HepG2 (cell line): Measurements from ENCODE around the gene SYMPK. TPM values are rescaled to one million over a fixed set of nuclear protein-coding genes. Genes with fewer than 3 reads are reported as not detected.

Experiments
- AGO2 ChIP-seq: fragments of 200-400 bp; formaldehyde crosslinking; optimal IDR thresholded peaks from 2 replicates; pipeline ENCODE3; 2017; ENCODE audit warnings: mild to moderate bottlenecking, low read depth, low read length, moderate library complexity
- CCDC6 ChIP-seq: sonication (generic); formaldehyde crosslinking; IDR thresholded peaks from 2 replicates; pipeline ENCODE4 v1.8.1; 2022; ENCODE audit warnings: mild to moderate bottlenecking, missing genetic modification reagents, moderate library complexity
- ETV6 ChIP-seq: sonication (generic); formaldehyde crosslinking; conservative IDR thresholded peaks from 2 replicates; pipeline ENCODE4 v1.4.0; 2020; ENCODE audit warnings: missing genetic modification reagents
- HES4 ChIP-seq: sonication (generic); formaldehyde crosslinking; IDR thresholded peaks from 2 replicates; pipeline ENCODE4 v1.9.0; 2021; ENCODE audit warnings: mild to moderate bottlenecking, missing genetic modification reagents, borderline replicate concordance
- KDM2A ChIP-seq: sonication (generic); formaldehyde crosslinking; IDR thresholded peaks from 2 replicates; pipeline ENCODE4 v1.4.0; 2020; ENCODE audit warnings: low read depth, missing genetic modification reagents, borderline replicate concordance
- KMT2B ChIP-seq: IDR thresholded peaks from 2 replicates; pipeline ENCODE4 v1.6.1; 2016; ENCODE audit warnings: missing genetic modification reagents, missing compliant biosample characterization
- NCOA1 ChIP-seq: sonication (generic); formaldehyde crosslinking; IDR thresholded peaks from 2 replicates; pipeline ENCODE4 v1.9.0; 2021; ENCODE audit warnings: missing genetic modification reagents
- RBM22 ChIP-seq: fragments of 200-400 bp; formaldehyde crosslinking; optimal IDR thresholded peaks from 2 replicates; pipeline ENCODE3; 2017; ENCODE audit warnings: mild to moderate bottlenecking, low read length, moderate library complexity
- RELA ChIP-seq: sonication (generic); formaldehyde crosslinking; IDR thresholded peaks from 2 replicates; pipeline ENCODE4 v1.4.0; 2020; ENCODE audit warnings: missing genetic modification reagents
- SYNCRIP ChIP-seq: fragments of 200-400 bp; formaldehyde crosslinking; IDR thresholded peaks from 2 replicates; pipeline ENCODE4 v1.6.1; 2018; ENCODE audit warnings: mild to moderate bottlenecking, low read depth, low read length; ENCODE audit not compliant: insufficient read depth
- YEATS4 ChIP-seq: sonication (generic); formaldehyde crosslinking; IDR thresholded peaks from 2 replicates; pipeline ENCODE4 v1.4.0; 2020; ENCODE audit warnings: missing genetic modification reagents, borderline replicate concordance
- ZC3H13 ChIP-seq: sonication (generic); formaldehyde crosslinking; IDR thresholded peaks from 2 replicates; pipeline ENCODE4 v1.8.1; 2023; ENCODE audit warnings: mild to moderate bottlenecking, missing genetic modification reagents, moderate library complexity
- ZFP36L2 ChIP-seq: sonication (generic); formaldehyde crosslinking; IDR thresholded peaks from 2 replicates; pipeline ENCODE4 v1.4.0; 2020; ENCODE audit warnings: missing genetic modification reagents
- ZNF292 ChIP-seq: sonication (generic); formaldehyde crosslinking; IDR thresholded peaks from 2 replicates; pipeline ENCODE4 v1.8.1; 2022; ENCODE audit warnings: mild to moderate bottlenecking, low read depth, missing genetic modification reagents, borderline replicate concordance
- ZNF350 ChIP-seq: sonication (generic); formaldehyde crosslinking; IDR thresholded peaks from 2 replicates; pipeline ENCODE4 v1.4.0; 2020; ENCODE audit warnings: mild to moderate bottlenecking, low read depth, missing genetic modification reagents, borderline replicate concordance
- ZSCAN20 ChIP-seq: sonication (generic); formaldehyde crosslinking; IDR thresholded peaks from 2 replicates; pipeline ENCODE4 v1.4.0; 2020; ENCODE audit warnings: missing genetic modification reagents, mild to moderate bottlenecking, borderline replicate concordance
- ZSCAN21 ChIP-seq: sonication (generic); formaldehyde crosslinking; IDR thresholded peaks from 2 replicates; pipeline ENCODE4 v1.8.0; 2022; ENCODE audit warnings: mild to moderate bottlenecking, missing genetic modification reagents, moderate library complexity, borderline replicate concordance
- polyA plus RNA-seq, 8 experiments: library from polyadenylated mRNA; depleted of rRNA in 3 of 8; stranded (reverse) in 7 of 8; unstranded in 1 of 8; fragments of >200 nt; fragmentation: Illumina TruSeq in 4 of 8; extraction: Trizol in 4 of 8; gene quantifications; 2 replicates each; pipeline versions ENCODE4 v1.2.1 to v1.2.3, GENCODE V29; 2011 to 2016; ENCODE audit warnings: low read depth in 4 of 8, missing spikeins in 1 of 8, mixed read lengths in 1 of 8; ENCODE audit not compliant: insufficient read depth in 1 of 8
- total RNA-seq, 5 experiments: library from RNA; depleted of rRNA; stranded (reverse); fragments of >200 nt; fragmentation: Illumina TruSeq; extraction: Trizol; gene quantifications; 2 replicates each; pipeline ENCODE4 v1.2.3, GENCODE V29; 2016; ENCODE audit warnings: low read depth in 1 of 5
- TF ChIP-seq, protein P1 (sequence below), 2 experiments: sonication (generic) in 1 of 2; formaldehyde crosslinking in 1 of 2; IDR thresholded peaks; 2 replicates each; pipeline versions ENCODE4 v1.6.1 to v1.9.0; 2014 to 2022; ENCODE audit warnings: antibody characterized with exemption in 1 of 2, borderline replicate concordance in 1 of 2, inconsistent platforms in 1 of 2, low read depth in 1 of 2, missing genetic modification reagents in 1 of 2
- TF ChIP-seq, protein P2 (sequence below): sonication (generic); formaldehyde crosslinking; IDR thresholded peaks from 2 replicates; pipeline ENCODE4 v1.5.1; 2020; ENCODE audit warnings: missing genetic modification reagents, mild to moderate bottlenecking, borderline replicate concordance
- TF ChIP-seq, protein P3 (sequence below): sonication (generic); formaldehyde crosslinking; IDR thresholded peaks from 2 replicates; pipeline ENCODE4 v1.4.0; 2020; ENCODE audit warnings: missing genetic modification reagents

Gene SYMPK
- total and polyA plus RNA-seq, 2 of the 13 experiments (the other 11 are each of a cell fraction or from before 2014, with no cell fraction given): 21.9 to 55.7 TPM

DNA sequence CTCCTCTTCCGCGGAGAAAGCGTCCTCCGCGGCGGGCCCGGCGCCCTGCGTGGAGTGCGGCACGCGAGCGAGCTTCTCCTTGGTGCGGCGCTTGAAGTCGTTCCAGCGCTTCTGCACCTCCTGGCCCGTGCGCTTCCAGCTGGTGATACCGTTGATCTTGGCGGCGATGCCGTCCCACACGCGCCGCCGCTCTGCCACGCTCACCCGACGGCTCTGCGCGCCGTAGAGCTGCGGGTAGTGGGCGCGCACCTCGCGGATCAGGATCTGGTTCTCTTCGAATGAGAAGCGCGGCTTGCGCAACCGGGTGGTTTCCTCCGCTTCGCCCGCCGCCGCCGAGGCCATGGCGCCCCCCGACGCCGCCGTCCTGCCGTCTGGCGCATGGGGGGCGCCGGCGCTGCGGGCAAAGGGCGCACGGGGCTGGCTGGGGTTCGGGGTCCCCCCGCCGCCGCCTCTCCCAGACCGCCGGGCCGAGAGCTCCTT, 38.5 kb upstream of the SYMPK start (continued):
- TF ChIP-seq SYNCRIP: no peak
- TF ChIP-seq ZC3H13: no peak
- TF ChIP-seq RBM22: no peak
- no peak for TF ChIP-seq ETV6 (CRISPR knock-in tag)
- no peak for TF ChIP-seq ZNF350 (CRISPR knock-in tag)
- TF ChIP-seq, protein P1, sequence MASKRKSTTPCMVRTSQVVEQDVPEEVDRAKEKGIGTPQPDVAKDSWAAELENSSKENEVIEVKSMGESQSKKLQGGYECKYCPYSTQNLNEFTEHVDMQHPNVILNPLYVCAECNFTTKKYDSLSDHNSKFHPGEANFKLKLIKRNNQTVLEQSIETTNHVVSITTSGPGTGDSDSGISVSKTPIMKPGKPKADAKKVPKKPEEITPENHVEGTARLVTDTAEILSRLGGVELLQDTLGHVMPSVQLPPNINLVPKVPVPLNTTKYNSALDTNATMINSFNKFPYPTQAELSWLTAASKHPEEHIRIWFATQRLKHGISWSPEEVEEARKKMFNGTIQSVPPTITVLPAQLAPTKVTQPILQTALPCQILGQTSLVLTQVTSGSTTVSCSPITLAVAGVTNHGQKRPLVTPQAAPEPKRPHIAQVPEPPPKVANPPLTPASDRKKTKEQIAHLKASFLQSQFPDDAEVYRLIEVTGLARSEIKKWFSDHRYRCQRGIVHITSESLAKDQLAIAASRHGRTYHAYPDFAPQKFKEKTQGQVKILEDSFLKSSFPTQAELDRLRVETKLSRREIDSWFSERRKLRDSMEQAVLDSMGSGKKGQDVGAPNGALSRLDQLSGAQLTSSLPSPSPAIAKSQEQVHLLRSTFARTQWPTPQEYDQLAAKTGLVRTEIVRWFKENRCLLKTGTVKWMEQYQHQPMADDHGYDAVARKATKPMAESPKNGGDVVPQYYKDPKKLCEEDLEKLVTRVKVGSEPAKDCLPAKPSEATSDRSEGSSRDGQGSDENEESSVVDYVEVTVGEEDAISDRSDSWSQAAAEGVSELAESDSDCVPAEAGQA (IDR thresholded peaks at IDR 0.05; ENCODE audit: low read depth): peak; percentile 19; the same call in 1 of the 2 replicates
- TF ChIP-seq, protein P1 (CRISPR knock-in tag; IDR thresholded peaks at IDR 0.05; ENCODE audit: borderline replicate concordance): no peak
- peak; percentile 41; the same call in 1 of the 2 replicates for TF ChIP-seq YEATS4 (CRISPR knock-in tag)
- TF ChIP-seq, protein P2, sequence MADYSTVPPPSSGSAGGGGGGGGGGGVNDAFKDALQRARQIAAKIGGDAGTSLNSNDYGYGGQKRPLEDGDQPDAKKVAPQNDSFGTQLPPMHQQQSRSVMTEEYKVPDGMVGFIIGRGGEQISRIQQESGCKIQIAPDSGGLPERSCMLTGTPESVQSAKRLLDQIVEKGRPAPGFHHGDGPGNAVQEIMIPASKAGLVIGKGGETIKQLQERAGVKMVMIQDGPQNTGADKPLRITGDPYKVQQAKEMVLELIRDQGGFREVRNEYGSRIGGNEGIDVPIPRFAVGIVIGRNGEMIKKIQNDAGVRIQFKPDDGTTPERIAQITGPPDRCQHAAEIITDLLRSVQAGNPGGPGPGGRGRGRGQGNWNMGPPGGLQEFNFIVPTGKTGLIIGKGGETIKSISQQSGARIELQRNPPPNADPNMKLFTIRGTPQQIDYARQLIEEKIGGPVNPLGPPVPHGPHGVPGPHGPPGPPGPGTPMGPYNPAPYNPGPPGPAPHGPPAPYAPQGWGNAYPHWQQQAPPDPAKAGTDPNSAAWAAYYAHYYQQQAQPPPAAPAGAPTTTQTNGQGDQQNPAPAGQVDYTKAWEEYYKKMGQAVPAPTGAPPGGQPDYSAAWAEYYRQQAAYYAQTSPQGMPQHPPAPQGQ (CRISPR knock-in tag): no peak
- peak; percentile 40; the same call in 1 of the 2 replicates for TF ChIP-seq KDM2A (CRISPR knock-in tag)
- TF ChIP-seq ZNF292: no peak
- TF ChIP-seq, protein P3, sequence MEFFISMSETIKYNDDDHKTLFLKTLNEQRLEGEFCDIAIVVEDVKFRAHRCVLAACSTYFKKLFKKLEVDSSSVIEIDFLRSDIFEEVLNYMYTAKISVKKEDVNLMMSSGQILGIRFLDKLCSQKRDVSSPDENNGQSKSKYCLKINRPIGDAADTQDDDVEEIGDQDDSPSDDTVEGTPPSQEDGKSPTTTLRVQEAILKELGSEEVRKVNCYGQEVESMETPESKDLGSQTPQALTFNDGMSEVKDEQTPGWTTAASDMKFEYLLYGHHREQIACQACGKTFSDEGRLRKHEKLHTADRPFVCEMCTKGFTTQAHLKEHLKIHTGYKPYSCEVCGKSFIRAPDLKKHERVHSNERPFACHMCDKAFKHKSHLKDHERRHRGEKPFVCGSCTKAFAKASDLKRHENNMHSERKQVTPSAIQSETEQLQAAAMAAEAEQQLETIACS (CRISPR knock-in tag): no peak
- peak; percentile 42 for TF ChIP-seq AGO2
- 0 out of 2 replicates have a peak, but pooled peaks have one; percentile 34 for TF ChIP-seq HES4 (CRISPR knock-in tag)
- no peak for TF ChIP-seq ZFP36L2 (CRISPR knock-in tag)
- TF ChIP-seq NCOA1: no peak
- TF ChIP-seq KMT2B: no peak
- no peak for TF ChIP-seq ZSCAN21
- 0 out of 2 replicates have a peak, but pooled peaks have one; percentile 49 for TF ChIP-seq ZSCAN20 (CRISPR knock-in tag)
- no peak for TF ChIP-seq CCDC6 (CRISPR knock-in tag)
- no peak for TF ChIP-seq RELA (CRISPR knock-in tag)
